HEK293 (cell line): ENCODE data around the gene EML1.

Source experiments
- CTCF ChIA-PET: fragments of 350-600 bp; formaldehyde crosslinking; extraction: SDS; loops from one replicate; lab custom pipeline; 2021; ENCODE audit warnings: antibody characterized with exemption; lab: Yijun Ruan, JAX
- POLR2A ChIA-PET: fragments of 300-600 bp; formaldehyde crosslinking; extraction: SDS; loops from one replicate; lab custom pipeline; 2020; ENCODE audit warnings: antibody characterized with exemption, inconsistent platforms; lab: Yijun Ruan, JAX
- H3K27ac ChIP-seq: fragments of 200-500 bp; sonication (Bioruptor generic); 2 replicates; pipeline ENCODE4 v1.5.1; 2014; ENCODE audit warnings: low read depth, low read length, control low read depth, inconsistent platforms; ENCODE audit errors: extremely low read depth
- H3K36me3 ChIP-seq, 2 experiments: fragments of 200-500 bp in 1 of 2; sonication (Bioruptor generic) in 1 of 2; 1 replicate in 1 of 2; 2 replicates in 1 of 2; pipeline ENCODE4 v1.5.1; 2014 to 2017; ENCODE audit warnings: inconsistent platforms in 2 of 2, low read length in 2 of 2; ENCODE audit not compliant: control insufficient read depth in 2 of 2, insufficient read depth in 1 of 2
- H3K4me1 ChIP-seq: fragments of 200-500 bp; sonication (Bioruptor generic); 2 replicates; pipeline ENCODE4 v1.5.1; 2014; ENCODE audit warnings: mild to moderate bottlenecking, low read length, inconsistent platforms; ENCODE audit not compliant: control insufficient read depth, insufficient read depth
- H3K4me3 ChIP-seq: 2 replicates; pipeline ENCODE4 v1.5.1; 2011; ENCODE audit warnings: low read depth, mild to moderate bottlenecking, control low read depth, low read length, moderate library complexity
- H3K9me3 ChIP-seq: fragments of 200-500 bp; sonication (Bioruptor generic); 2 replicates; pipeline ENCODE4 v1.5.1; 2014; ENCODE audit warnings: low read depth, low read length, inconsistent platforms; ENCODE audit not compliant: control insufficient read depth, insufficient read depth
- CTCF ChIP-seq: fragments of 450-650 bp; formaldehyde crosslinking; IDR thresholded peaks from 2 replicates; pipeline ENCODE4 v1.5.1; 2016; ENCODE audit warnings: missing biosample characterization, missing genetic modification characterization
- KLF8 ChIP-seq: fragments of 450-650 bp; formaldehyde crosslinking; IDR thresholded peaks from 2 replicates; pipeline ENCODE4 v1.5.1; 2016; ENCODE audit warnings: missing biosample characterization, missing genetic modification characterization
- PRDM1 ChIP-seq: fragments of 450-650 bp; formaldehyde crosslinking; IDR thresholded peaks from 2 replicates; pipeline ENCODE4; 2016; ENCODE audit warnings: missing biosample characterization, missing genetic modification characterization
- PRDM4 ChIP-seq: fragments of 450-650 bp; formaldehyde crosslinking; IDR thresholded peaks from 2 replicates; pipeline ENCODE4 v1.5.1; 2017; ENCODE audit warnings: missing biosample characterization, missing genetic modification characterization
- PRDM6 ChIP-seq: fragments of 450-650 bp; formaldehyde crosslinking; IDR thresholded peaks from 2 replicates; pipeline ENCODE4 v1.5.1; 2017; ENCODE audit warnings: missing biosample characterization, missing genetic modification characterization
- SCRT2 ChIP-seq: fragments of 450-650 bp; formaldehyde crosslinking; IDR thresholded peaks from 2 replicates; pipeline ENCODE4 v1.5.1; 2016; ENCODE audit warnings: missing biosample characterization, missing genetic modification characterization
- ZBTB11 ChIP-seq: fragments of 450-650 bp; formaldehyde crosslinking; conservative IDR thresholded peaks from 2 replicates; pipeline ENCODE4 v1.5.1; 2016; ENCODE audit warnings: low read depth, missing biosample characterization, missing genetic modification characterization
- ZBTB48 ChIP-seq: fragments of 450-650 bp; formaldehyde crosslinking; IDR thresholded peaks from 2 replicates; pipeline ENCODE4 v1.5.1; 2016; ENCODE audit warnings: missing biosample characterization, missing genetic modification characterization
- ZBTB6 ChIP-seq: fragments of 450-650 bp; formaldehyde crosslinking; IDR thresholded peaks from 2 replicates; pipeline ENCODE4 v1.5.1; 2017; ENCODE audit warnings: missing biosample characterization, missing genetic modification characterization
- ZFP41 ChIP-seq: fragments of 450-650 bp; formaldehyde crosslinking; IDR thresholded peaks from 2 replicates; pipeline ENCODE4 v1.5.1; 2016; ENCODE audit warnings: missing biosample characterization, missing genetic modification characterization, borderline replicate concordance
- ZNF311 ChIP-seq: fragments of 450-650 bp; formaldehyde crosslinking; IDR thresholded peaks from 2 replicates; pipeline ENCODE4 v1.5.1; 2017; ENCODE audit warnings: missing biosample characterization, missing genetic modification characterization, borderline replicate concordance
- ZNF350 ChIP-seq: fragments of 450-650 bp; formaldehyde crosslinking; IDR thresholded peaks from 2 replicates; pipeline ENCODE4 v1.5.0; 2017; ENCODE audit warnings: missing biosample characterization, mild to moderate bottlenecking, missing genetic modification characterization
- ZNF354C ChIP-seq: fragments of 450-650 bp; formaldehyde crosslinking; IDR thresholded peaks from 2 replicates; pipeline ENCODE4 v1.5.1; 2016; ENCODE audit warnings: missing biosample characterization, missing genetic modification characterization, low read depth, borderline replicate concordance
- ZNF639 ChIP-seq: fragments of 450-650 bp; formaldehyde crosslinking; IDR thresholded peaks from 2 replicates; pipeline ENCODE4 v1.5.1; 2016; ENCODE audit warnings: missing biosample characterization, missing genetic modification characterization
- ZNF791 ChIP-seq: fragments of 450-650 bp; formaldehyde crosslinking; IDR thresholded peaks from 2 replicates; pipeline ENCODE4 v1.5.1; 2016; ENCODE audit warnings: missing biosample characterization, missing genetic modification characterization

Gene EML1

GRCh38 chr14:99964979-99965378, 171.8 kb downstream of the EML1 start (continued):
- TF ChIP-seq ZBTB6, result no peak
- TF ChIP-seq ZBTB48 (tag by site-specific recombination), result no peak
- no peak for TF ChIP-seq ZNF639 (tag by site-specific recombination)
- TF ChIP-seq KLF8 (tag by site-specific recombination), result no peak
- no peak for TF ChIP-seq CTCF (tag by site-specific recombination)

- H3K4me1 ChIP-seq, result no peaks in the 10 kb centered on the region
- H3K9me3 ChIP-seq, result no peaks in the 10 kb centered on the region
- no peak overlapping the region for H3K27ac ChIP-seq
- no peaks in the 10 kb centered on the region for H3K36me3 ChIP-seq
- POLR2A ChIA-PET, result no interaction called here
- H3K4me3 ChIP-seq, result no peak overlapping the region
- no peak for TF ChIP-seq KLF8 (tag by site-specific recombination)
- TF ChIP-seq, all 188 proteins: peak for 0
- CTCF ChIA-PET, result interaction anchor here (0.6 to 2.0 kb wide), 5 partner anchors 19 to 142 kb away, joined by 3 to 7 read pairs (median 3); no protein-coding TSS in a partner anchor
Observed at GRCh38 chr14:99966037-99966835, 173.0 kb downstream of the EML1 start.

GRCh38 chr14:99966912-99967311, 173.7 kb downstream of the EML1 start:
- POLR2A ChIA-PET, result no interaction called here

More at GRCh38 chr14:99966912-99967311, 173.7 kb downstream of the EML1 start:
- no peaks in the 10 kb centered on the region for H3K4me1 ChIP-seq
- no peak overlapping the region for H3K27ac ChIP-seq
- no peaks in the 10 kb centered on the region for H3K36me3 ChIP-seq
- H3K4me3 ChIP-seq, result no peak overlapping the region
- CTCF ChIA-PET, result no interaction called here
- TF ChIP-seq ZBTB11 (tag by site-specific recombination) (no peak), PRDM1 (tag by site-specific recombination) (no peak), ZNF311 (tag by site-specific recombination) (no peak), KLF8 (tag by site-specific recombination) (no peak), ZNF791 (no peak), ZNF354C (no peak), SCRT2 (tag by site-specific recombination) (no peak), PRDM6 (tag by site-specific recombination) (no peak), ZNF350 (tag by site-specific recombination) (no peak), ZFP41 (tag by site-specific recombination) (no peak), PRDM4 (no peak)
- H3K9me3 ChIP-seq, result no peaks in the 10 kb centered on the region
